Prostate gland (tissue), 2 donors: ENCODE data around the gene MPZL2.

Experiments used
- POLR2A ChIP-seq: fragments of 450-650 bp; IDR thresholded peaks from one replicate; pipeline ENCODE4 v1.6.1; 2016; ENCODE audit warnings: antibody characterized with exemption, mild to moderate bottlenecking
- POLR2AphosphoS5 ChIP-seq: sonication (generic); formaldehyde crosslinking; IDR thresholded peaks from one replicate; pipeline ENCODE4 v1.6.1; 2017; ENCODE audit warnings: antibody characterized with exemption
- TF ChIP-seq, protein P1 (sequence below), 4 experiments: fragments of 200-600 bp in 2 of 4; fragments of 450-650 bp in 2 of 4; sonication (generic) in 2 of 4; IDR thresholded peaks; 1 replicate in 3 of 4; 2 replicates in 1 of 4; pipeline ENCODE4 v1.5.1; 2016 to 2019; ENCODE audit warnings: antibody characterized with exemption in 4 of 4, mild to moderate bottlenecking in 2 of 4, moderate library complexity in 2 of 4

DNA sequence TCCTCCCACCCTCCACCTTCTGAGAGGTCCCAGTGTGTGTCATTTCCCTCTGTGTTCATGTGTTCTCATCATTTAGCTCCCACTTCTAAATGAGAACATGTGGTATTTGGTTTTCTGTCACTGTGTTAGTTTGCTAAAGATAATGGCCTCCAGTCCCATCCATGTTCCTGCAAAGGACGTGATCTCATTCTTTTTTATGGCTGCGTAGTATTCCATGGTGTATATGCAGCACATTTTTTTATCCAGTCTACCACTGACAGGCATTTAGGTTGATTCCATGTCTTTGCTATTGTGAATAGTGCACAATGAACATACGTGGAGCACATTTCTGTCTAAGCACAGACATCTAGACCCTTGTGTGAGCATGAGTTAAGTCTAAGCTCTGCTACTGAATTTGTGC, 46.2 kb upstream of the MPZL2 start:
- TF ChIP-seq, protein P1, sequence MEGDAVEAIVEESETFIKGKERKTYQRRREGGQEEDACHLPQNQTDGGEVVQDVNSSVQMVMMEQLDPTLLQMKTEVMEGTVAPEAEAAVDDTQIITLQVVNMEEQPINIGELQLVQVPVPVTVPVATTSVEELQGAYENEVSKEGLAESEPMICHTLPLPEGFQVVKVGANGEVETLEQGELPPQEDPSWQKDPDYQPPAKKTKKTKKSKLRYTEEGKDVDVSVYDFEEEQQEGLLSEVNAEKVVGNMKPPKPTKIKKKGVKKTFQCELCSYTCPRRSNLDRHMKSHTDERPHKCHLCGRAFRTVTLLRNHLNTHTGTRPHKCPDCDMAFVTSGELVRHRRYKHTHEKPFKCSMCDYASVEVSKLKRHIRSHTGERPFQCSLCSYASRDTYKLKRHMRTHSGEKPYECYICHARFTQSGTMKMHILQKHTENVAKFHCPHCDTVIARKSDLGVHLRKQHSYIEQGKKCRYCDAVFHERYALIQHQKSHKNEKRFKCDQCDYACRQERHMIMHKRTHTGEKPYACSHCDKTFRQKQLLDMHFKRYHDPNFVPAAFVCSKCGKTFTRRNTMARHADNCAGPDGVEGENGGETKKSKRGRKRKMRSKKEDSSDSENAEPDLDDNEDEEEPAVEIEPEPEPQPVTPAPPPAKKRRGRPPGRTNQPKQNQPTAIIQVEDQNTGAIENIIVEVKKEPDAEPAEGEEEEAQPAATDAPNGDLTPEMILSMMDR (IDR thresholded peaks at IDR 0.05), result no peak
- TF ChIP-seq POLR2A (no peak), POLR2AphosphoS5 (no peak)
